A549 (cell line): ENCODE data around the gene LIMA1. TPM values are rescaled to one million over a fixed set of nuclear protein-coding genes. Genes with fewer than 3 reads are reported as not detected.
"Not testable (repeated sequence)": the region's sequence is repeated elsewhere in the genome, so short reads cannot be mapped to it uniquely, and the experiment has no call there.

Source experiments
- ATAC-seq, 2 experiments: fragments of 200-7000 bp in 1 of 2; fragments of >200 bp in 1 of 2; cut with Nextera tagmentation in 1 of 2; cut with Tn5 transposase in 1 of 2; 3 replicates each; pipeline versions ENCODE4 v1.8.0 to v1.9.1; 2018 to 2020; ENCODE audit warnings: mild to moderate bottlenecking in 1 of 2, moderate library complexity in 1 of 2
- CTCF ChIA-PET: fragments of 300-600 bp; sonication (Branson Sonifier 250); formaldehyde crosslinking; extraction: SDS; loops from one replicate; lab custom pipeline; 2021; ENCODE audit warnings: antibody characterized with exemption, inconsistent platforms; lab: Yijun Ruan, JAX
- POLR2A ChIA-PET: fragments of 350-600 bp; formaldehyde crosslinking; extraction: SDS; loops from one replicate; lab custom pipeline; 2021; ENCODE audit warnings: antibody characterized with exemption, inconsistent platforms; lab: Yijun Ruan, JAX
- DNase-seq, 2 experiments: peaks; one replicate each; pipeline versions ENCODE4 v3.0.0 to v3.0.0-alpha.2; 2011 to 2016; ENCODE audit warnings: low read depth in 1 of 2, low spot score in 1 of 2
- FAIRE-seq: peaks from 2 replicates; lab custom pipeline; 2011; peaks lifted over from hg19 to GRCh38; lab: Jason Lieb, UNC
- H3K27ac ChIP-seq, 2 experiments: fragments of >200 bp; sonication (Bioruptor Twin); formaldehyde crosslinking; 3 replicates each; pipeline ENCODE4 v1.5.1; 2016 to 2017
- H3K4me1 ChIP-seq: fragments of >200 bp; sonication (Bioruptor Twin); formaldehyde crosslinking; 3 replicates; pipeline ENCODE4 v1.6.1; 2016
- H3K4me2 ChIP-seq: fragments of >200 bp; sonication (Bioruptor Twin); formaldehyde crosslinking; 3 replicates; pipeline ENCODE4 v1.6.1; 2016
- H3K4me3 ChIP-seq: fragments of >200 bp; sonication (Bioruptor Twin); formaldehyde crosslinking; 3 replicates; pipeline ENCODE4 v1.5.1; 2016
- H3K9me3 ChIP-seq: fragments of >200 bp; sonication (Bioruptor Twin); formaldehyde crosslinking; 3 replicates; pipeline ENCODE4 v1.6.1; 2016
- CBX2 ChIP-seq: fragments of 200-600 bp; sonication (generic); IDR thresholded peaks from 2 replicates; pipeline ENCODE4 v1.6.1; 2016; ENCODE audit warnings: low read depth, mild to moderate bottlenecking, borderline replicate concordance
- CHD2 ChIP-seq: fragments of 150-350 bp; IDR thresholded peaks from 2 replicates; pipeline ENCODE4 v1.6.1; 2014; ENCODE audit warnings: low read length; ENCODE audit not compliant: partially characterized antibody
- CHD4 ChIP-seq: fragments of 200-600 bp; sonication (generic); IDR thresholded peaks from 2 replicates; pipeline ENCODE4 v1.6.1; 2016; ENCODE audit warnings: antibody characterized with exemption, mild to moderate bottlenecking, borderline replicate concordance
- CTCF ChIP-seq: fragments of >200 bp; sonication (Bioruptor Twin); formaldehyde crosslinking; IDR thresholded peaks from 3 replicates; pipeline ENCODE4 v1.5.1; 2016
- EHMT2 ChIP-seq: fragments of 200-600 bp; sonication (generic); IDR thresholded peaks from 2 replicates; pipeline ENCODE4 v1.6.1; 2016; ENCODE audit warnings: antibody characterized with exemption, low read depth, mild to moderate bottlenecking, moderate library complexity
- ELK1 ChIP-seq: fragments of 150-350 bp; IDR thresholded peaks from 2 replicates; pipeline ENCODE4 v1.6.1; 2014; ENCODE audit warnings: low read depth, mild to moderate bottlenecking, low read length
- FOSB ChIP-seq: fragments of 250-450 bp; sonication (Bioruptor Pico); IDR thresholded peaks from 2 replicates; pipeline ENCODE4 v1.5.0; 2020; ENCODE audit warnings: mild to moderate bottlenecking, moderate library complexity
- FOSL2 ChIP-seq, 2 experiments: fragments of 450-650 bp in 1 of 2; fragments of >200 bp in 1 of 2; sonication (Bioruptor Twin) in 1 of 2; formaldehyde crosslinking; IDR thresholded peaks; 2 replicates each; pipeline versions ENCODE4 v1.5.0 to v1.6.1; 2016 to 2020; ENCODE audit warnings: mild to moderate bottlenecking in 1 of 2, moderate library complexity in 1 of 2
- HES2 ChIP-seq: fragments of >200 bp; sonication (Bioruptor Twin); formaldehyde crosslinking; IDR thresholded peaks from 2 replicates; pipeline ENCODE4 v1.6.1; 2016
- HMGXB4 ChIP-seq: fragments of 250-450 bp; sonication (Bioruptor Pico); IDR thresholded peaks from 2 replicates; pipeline ENCODE4 v1.5.0; 2021; ENCODE audit warnings: mild to moderate bottlenecking, moderate library complexity, borderline replicate concordance
- HOXA7 ChIP-seq: fragments of 250-450 bp; sonication (Bioruptor Pico); IDR thresholded peaks from 2 replicates; pipeline ENCODE4 v1.5.0; 2020; ENCODE audit warnings: mild to moderate bottlenecking, moderate library complexity
- HOXB13 ChIP-seq: fragments of 250-450 bp; sonication (Bioruptor Pico); IDR thresholded peaks from 2 replicates; pipeline ENCODE4 v1.5.0; 2020; ENCODE audit warnings: low read depth, mild to moderate bottlenecking, moderate library complexity
- JUN ChIP-seq, 2 experiments: fragments of >200 bp; sonication (Bioruptor Twin); formaldehyde crosslinking; IDR thresholded peaks; 2 replicates in 1 of 2; 3 replicates in 1 of 2; pipeline ENCODE4 v1.6.1; 2016 to 2017
- KDM5A ChIP-seq: fragments of 200-600 bp; sonication (generic); IDR thresholded peaks from 2 replicates; pipeline ENCODE4 v1.6.1; 2016; ENCODE audit warnings: antibody characterized with exemption, mild to moderate bottlenecking
- MAFK ChIP-seq: fragments of 450-650 bp; IDR thresholded peaks from 2 replicates; pipeline ENCODE4 v1.6.1; 2014; ENCODE audit not compliant: partially characterized antibody
- MAX ChIP-seq: IDR thresholded peaks from 2 replicates; pipeline ENCODE4 v1.6.1; 2012
- MAZ ChIP-seq: fragments of 150-350 bp; IDR thresholded peaks from 2 replicates; pipeline ENCODE4 v1.6.1; 2014; ENCODE audit warnings: antibody characterized with exemption, low read depth, low read length, borderline replicate concordance
- MYC ChIP-seq: IDR thresholded peaks from 2 replicates; pipeline ENCODE4 v1.6.1; 2012; ENCODE audit warnings: mild to moderate bottlenecking, inconsistent platforms, low read length, improper control_type of control experiment, borderline replicate concordance
- NPAS2 ChIP-seq: fragments of 250-450 bp; sonication (Bioruptor Pico); IDR thresholded peaks from 2 replicates; pipeline ENCODE4 v1.8.0; 2022; ENCODE audit warnings: mild to moderate bottlenecking, moderate library complexity, borderline replicate concordance
- NR3C1 ChIP-seq: fragments of >200 bp; sonication (Bioruptor Twin); formaldehyde crosslinking; IDR thresholded peaks from 3 replicates; pipeline ENCODE4 v1.6.1; 2017
- POLR2A ChIP-seq: IDR thresholded peaks from 2 replicates; pipeline ENCODE4 v1.6.1; 2012; ENCODE audit warnings: mild to moderate bottlenecking, low read length
- POLR2AphosphoS2 ChIP-seq: conservative IDR thresholded peaks from 2 replicates; pipeline ENCODE4 v1.6.1; 2012; ENCODE audit warnings: low read length, improper control_type of control experiment, inconsistent platforms
- RAD21 ChIP-seq, 2 experiments: fragments of >200 bp in 1 of 2; sonication (Bioruptor Twin) in 1 of 2; formaldehyde crosslinking in 1 of 2; IDR thresholded peaks in 1 of 2; conservative IDR thresholded peaks in 1 of 2; 2 replicates in 1 of 2; 3 replicates in 1 of 2; pipeline ENCODE4 v1.6.1; 2012 to 2018; ENCODE audit warnings: inconsistent platforms in 1 of 2
- RFX5 ChIP-seq: fragments of 450-650 bp; IDR thresholded peaks from 2 replicates; pipeline ENCODE4 v1.7.1; 2014; ENCODE audit warnings: antibody characterized with exemption, mild to moderate bottlenecking, moderate library complexity
- SMC3 ChIP-seq: fragments of >200 bp; sonication (Bioruptor Twin); formaldehyde crosslinking; IDR thresholded peaks from 3 replicates; pipeline ENCODE4 v1.6.1; 2018; ENCODE audit warnings: inconsistent platforms
- USF2 ChIP-seq: fragments of 450-650 bp; IDR thresholded peaks from 2 replicates; pipeline ENCODE4 v1.6.1; 2014; ENCODE audit warnings: antibody characterized with exemption
- ZFP36 ChIP-seq: fragments of 450-650 bp; IDR thresholded peaks from 2 replicates; pipeline ENCODE4 v1.6.1; 2014; ENCODE audit warnings: borderline replicate concordance; ENCODE audit not compliant: partially characterized antibody
- ZSCAN20 ChIP-seq: fragments of 250-450 bp; sonication (Bioruptor Pico); IDR thresholded peaks from 2 replicates; pipeline ENCODE4 v1.8.0; 2022; ENCODE audit warnings: mild to moderate bottlenecking, moderate library complexity
- WGBS: methylation state at CpG from one replicate; pipeline ENCODE4 v1.1.6; 2017; ENCODE audit errors: missing lambda C conversion rate; 5-methylcytosine and 5-hydroxymethylcytosine counted together
- polyA plus RNA-seq, 4 experiments: library from polyadenylated mRNA; depleted of rRNA in 3 of 4; stranded (reverse); fragments of >200 nt; fragmentation: RNase III in 1 of 4; extraction: RNeasy Plus Mini Kit Qiagen cat#74134 plus additional on column Dnase treatment in 1 of 4; gene quantifications; 2 replicates in 3 of 4; 3 replicates in 1 of 4; pipeline ENCODE4 v1.2.3, GENCODE V29; 2011 to 2017

Gene LIMA1
- polyA plus RNA-seq, 2 of the 4 experiments (the other 2 are of a cell fraction) = 9.0 to 23.4 TPM

- H3K27ac ChIP-seq, FAIRE-seq, DNase-seq, POLR2A ChIA-PET, H3K4me3 ChIP-seq, H3K4me1 ChIP-seq, H3K9me3 ChIP-seq, ATAC-seq, H3K4me2 ChIP-seq: not testable (repeated sequence)
- over 99% methylated on average over 5 of the region's 5 CpGs for WGBS
- TF ChIP-seq MAFK = peak; percentile 79
- CTCF ChIA-PET = interaction anchor here (0.6 to 4.7 kb wide), 8 partner anchors 9 to 245 kb away, joined by 3 to 22 read pairs (median 5); partner anchors contain the start of gene COX14
Observed at GRCh38 chr12:50154947-50155346, 128.4 kb downstream of the LIMA1 start.

- DNase-seq (no peak), FAIRE-seq (no peak)
- H3K9me3 ChIP-seq = no peaks in the 10 kb centered on the region
Observed at GRCh38 chr12:50151047-50151687, 132.2 kb downstream of the LIMA1 start.

GRCh38 chr12:50149311-50149710, 134.0 kb downstream of the LIMA1 start:
- CTCF ChIA-PET = interaction anchor here (0.8 to 2.0 kb wide), 8 partner anchors 17 to 182 kb away, joined by 3 to 7 read pairs (median 3); partner anchors contain the start of gene COX14
- H3K4me1 ChIP-seq = no peaks in the 10 kb centered on the region
- TF ChIP-seq HMGXB4 (CRISPR knock-in tag) (no peak), CHD2 (no peak), USF2 (no peak), ELK1 (no peak), HES2 (no peak), SMC3 (no peak), CBX2 (no peak), NPAS2 (CRISPR knock-in tag) (no peak), ZSCAN20 (no peak), KDM5A (no peak), POLR2AphosphoS2 (no peak), NR3C1 (no peak), CHD4 (no peak)
- H3K4me3 ChIP-seq = no peak overlapping the region
- no peaks in the 10 kb centered on the region for H3K9me3 ChIP-seq
- no peak overlapping the region for H3K27ac ChIP-seq
- no peak for DNase-seq
- 83% methylated on average over 3 of the region's 3 CpGs for WGBS
- no peak for FAIRE-seq
- H3K4me2 ChIP-seq = no peak overlapping the region
- ATAC-seq = no peak
- POLR2A ChIA-PET = no interaction called here

More at GRCh38 chr12:50151047-50151687, 132.2 kb downstream of the LIMA1 start:
- no peaks in the 10 kb centered on the region for H3K4me1 ChIP-seq
- WGBS = 80% methylated on average over 1 of the region's 1 CpG
- peak in 1 of 2 experiments; percentile 26; a peak in 2 of 6 replicates for ATAC-seq
- no peak for TF ChIP-seq MAX
- no peak for TF ChIP-seq RFX5
- no peak for TF ChIP-seq FOSL2 (IDR thresholded peaks at IDR 0.05)
- TF ChIP-seq FOSL2 (CRISPR knock-in tag; IDR thresholded peaks at IDR 0.05) = no peak
- TF ChIP-seq CTCF = no peak
- TF ChIP-seq ZSCAN20 = no peak
- no peak for TF ChIP-seq EHMT2
- no peak for TF ChIP-seq HOXA7 (CRISPR knock-in tag)
- TF ChIP-seq JUN (IDR thresholded peaks at IDR 0.05) = no peak
- no peak for TF ChIP-seq MAFK
- no peak for TF ChIP-seq FOSB (CRISPR knock-in tag)
- no peak for TF ChIP-seq POLR2A
- TF ChIP-seq NPAS2 (CRISPR knock-in tag) = no peak
- no peak for TF ChIP-seq MYC
- TF ChIP-seq ZFP36 = no peak
- no peak for TF ChIP-seq HOXB13 (CRISPR knock-in tag)
- TF ChIP-seq RAD21 (conservative IDR thresholded peaks at IDR 0.05 in 1 of 2, IDR thresholded peaks at IDR 0.05 in 1 of 2) = no peak
- no peak for TF ChIP-seq NR3C1
- TF ChIP-seq MAZ = no peak
- ChIA-PET CTCF (interaction anchor here (2.0 kb wide), 1 partner anchor 184 kb away, joined by 4 read pairs; no protein-coding TSS in a partner anchor), POLR2A (no interaction called here)
- H3K27ac ChIP-seq = no peak overlapping the region
- H3K4me2 ChIP-seq = no peak overlapping the region
- no peak overlapping the region for H3K4me3 ChIP-seq
